Stomach (tissue), 4 donors: ENCODE results near the gene POLE2.
"Not testable (repeated sequence)": the region's sequence is repeated elsewhere in the genome, so short reads cannot be mapped to it uniquely, and the experiment has no call there.

Source experiments
- POLR2AphosphoS5 ChIP-seq, 3 donors: sonication (generic); formaldehyde crosslinking; IDR thresholded peaks; one replicate each; pipeline ENCODE4 v1.6.1; 2016; ENCODE audit warnings: antibody characterized with exemption in 3 of 3
- TF ChIP-seq, protein P1 (sequence below), 7 experiments: fragments of 450-650 bp in 4 of 7; fragments of 200-600 bp in 3 of 7; sonication (generic) in 3 of 7; IDR thresholded peaks; one replicate each; pipeline ENCODE4 v1.5.1; 2016 to 2019; ENCODE audit warnings: antibody characterized with exemption in 7 of 7, control low read depth in 2 of 7, mild to moderate bottlenecking in 1 of 7

DNA sequence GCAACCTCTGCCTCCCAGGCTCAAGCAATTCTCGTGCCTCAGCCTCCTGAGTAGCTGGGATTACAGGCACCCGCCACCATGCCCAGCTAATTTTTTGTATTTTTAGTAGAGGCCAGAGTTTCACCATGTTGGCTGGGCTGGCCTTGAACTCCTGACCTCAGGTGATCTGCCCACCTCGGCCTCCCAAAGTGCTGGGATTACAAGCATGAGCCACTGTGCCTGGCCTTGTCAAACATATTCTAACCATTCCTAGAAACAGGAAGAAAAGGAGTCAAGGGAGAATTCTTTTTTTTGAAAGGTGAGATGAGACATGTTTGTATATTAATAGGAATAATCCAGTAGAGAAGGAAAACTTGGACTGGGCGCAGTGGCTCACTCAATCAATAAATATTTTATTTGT lies 16.5 kb upstream of the POLE2 start:
- TF ChIP-seq, protein P1, sequence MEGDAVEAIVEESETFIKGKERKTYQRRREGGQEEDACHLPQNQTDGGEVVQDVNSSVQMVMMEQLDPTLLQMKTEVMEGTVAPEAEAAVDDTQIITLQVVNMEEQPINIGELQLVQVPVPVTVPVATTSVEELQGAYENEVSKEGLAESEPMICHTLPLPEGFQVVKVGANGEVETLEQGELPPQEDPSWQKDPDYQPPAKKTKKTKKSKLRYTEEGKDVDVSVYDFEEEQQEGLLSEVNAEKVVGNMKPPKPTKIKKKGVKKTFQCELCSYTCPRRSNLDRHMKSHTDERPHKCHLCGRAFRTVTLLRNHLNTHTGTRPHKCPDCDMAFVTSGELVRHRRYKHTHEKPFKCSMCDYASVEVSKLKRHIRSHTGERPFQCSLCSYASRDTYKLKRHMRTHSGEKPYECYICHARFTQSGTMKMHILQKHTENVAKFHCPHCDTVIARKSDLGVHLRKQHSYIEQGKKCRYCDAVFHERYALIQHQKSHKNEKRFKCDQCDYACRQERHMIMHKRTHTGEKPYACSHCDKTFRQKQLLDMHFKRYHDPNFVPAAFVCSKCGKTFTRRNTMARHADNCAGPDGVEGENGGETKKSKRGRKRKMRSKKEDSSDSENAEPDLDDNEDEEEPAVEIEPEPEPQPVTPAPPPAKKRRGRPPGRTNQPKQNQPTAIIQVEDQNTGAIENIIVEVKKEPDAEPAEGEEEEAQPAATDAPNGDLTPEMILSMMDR (IDR thresholded peaks at IDR 0.05) = not testable (repeated sequence)
- TF ChIP-seq POLR2AphosphoS5 (IDR thresholded peaks at IDR 0.05) = not testable (repeated sequence)
